ENCODE results near the gene HHATL. TPM values are rescaled to one million over a fixed set of nuclear protein-coding genes. Genes with fewer than 3 reads are reported as not detected.

HHATL gene
- total RNA-seq, 1 donor from 2014 or later: 23.0 TPM

DNA sequence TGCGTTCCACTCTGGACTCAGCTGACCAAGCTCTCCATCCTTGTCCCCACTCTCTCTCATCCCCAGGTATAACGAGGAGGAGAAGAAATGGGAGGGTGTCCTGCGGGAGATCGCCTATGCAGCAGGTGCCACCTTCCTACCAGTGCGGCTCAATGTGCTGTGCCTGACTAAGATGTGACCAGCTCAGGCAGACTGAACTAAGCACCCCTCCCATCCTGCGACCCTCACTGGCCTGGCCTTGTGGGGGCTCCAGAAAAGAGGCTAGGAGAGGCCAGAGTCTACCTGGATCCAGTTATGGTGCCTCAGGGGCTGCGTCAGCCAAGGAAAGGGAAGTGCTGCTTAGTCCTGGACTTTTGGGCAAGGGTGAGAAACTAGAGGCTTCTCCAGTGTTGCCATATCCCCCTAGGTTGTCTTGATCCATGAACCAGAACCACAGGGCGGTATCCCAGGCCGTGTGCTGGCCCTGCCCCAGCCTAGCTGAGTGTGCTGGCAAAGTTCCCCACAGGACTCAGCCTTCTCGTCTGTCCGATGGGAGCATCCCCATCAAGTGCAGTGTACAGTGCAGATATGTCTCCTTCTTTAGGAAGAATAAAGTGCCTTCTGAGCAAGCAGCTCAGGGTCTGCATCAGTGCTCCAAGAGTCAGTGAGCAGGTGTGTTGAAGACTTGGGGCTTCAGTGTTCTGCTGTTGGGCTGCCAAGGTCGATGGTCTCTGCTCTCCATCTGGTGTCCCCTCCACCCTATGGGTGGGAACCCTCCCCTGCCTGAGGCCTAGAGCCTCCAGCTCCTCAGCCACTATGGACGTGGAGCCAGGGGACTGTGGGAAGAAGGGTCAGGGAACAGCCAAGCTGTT is 10.6 kb downstream of the HHATL start:
- H3K9ac ChIP-seq (ENCODE audit: low read depth in 1 of 3, low read length in 3 of 3): no peak overlapping the region
- no peak overlapping the region for H3K4me3 ChIP-seq (ENCODE audit: low read length in 3 of 3)
- H3K27me3 ChIP-seq (ENCODE audit: control insufficient read depth in 3 of 3, insufficient read depth in 3 of 3, low read length in 3 of 3): no peaks in the 10 kb centered on the region
- no peaks in the 10 kb centered on the region for H3K9me3 ChIP-seq (ENCODE audit: control insufficient read depth in 3 of 3, low read length in 3 of 3)
- peaks cover 24 to 77% (median 48%) of the 10 kb centered on the region in 3 donors for H3K4me1 ChIP-seq (ENCODE audit: control insufficient read depth in 3 of 3, insufficient read depth in 3 of 3, low read length in 3 of 3)
- H3K36me3 ChIP-seq (ENCODE audit: control insufficient read depth in 3 of 3, insufficient read depth in 3 of 3, low read length in 3 of 3): peaks cover 34 to 63% (median 59%) of the 10 kb centered on the region in 3 donors
- H3K27ac ChIP-seq (ENCODE audit: low read depth, low read length): peak overlapping the region; percentile 42

DNA sequence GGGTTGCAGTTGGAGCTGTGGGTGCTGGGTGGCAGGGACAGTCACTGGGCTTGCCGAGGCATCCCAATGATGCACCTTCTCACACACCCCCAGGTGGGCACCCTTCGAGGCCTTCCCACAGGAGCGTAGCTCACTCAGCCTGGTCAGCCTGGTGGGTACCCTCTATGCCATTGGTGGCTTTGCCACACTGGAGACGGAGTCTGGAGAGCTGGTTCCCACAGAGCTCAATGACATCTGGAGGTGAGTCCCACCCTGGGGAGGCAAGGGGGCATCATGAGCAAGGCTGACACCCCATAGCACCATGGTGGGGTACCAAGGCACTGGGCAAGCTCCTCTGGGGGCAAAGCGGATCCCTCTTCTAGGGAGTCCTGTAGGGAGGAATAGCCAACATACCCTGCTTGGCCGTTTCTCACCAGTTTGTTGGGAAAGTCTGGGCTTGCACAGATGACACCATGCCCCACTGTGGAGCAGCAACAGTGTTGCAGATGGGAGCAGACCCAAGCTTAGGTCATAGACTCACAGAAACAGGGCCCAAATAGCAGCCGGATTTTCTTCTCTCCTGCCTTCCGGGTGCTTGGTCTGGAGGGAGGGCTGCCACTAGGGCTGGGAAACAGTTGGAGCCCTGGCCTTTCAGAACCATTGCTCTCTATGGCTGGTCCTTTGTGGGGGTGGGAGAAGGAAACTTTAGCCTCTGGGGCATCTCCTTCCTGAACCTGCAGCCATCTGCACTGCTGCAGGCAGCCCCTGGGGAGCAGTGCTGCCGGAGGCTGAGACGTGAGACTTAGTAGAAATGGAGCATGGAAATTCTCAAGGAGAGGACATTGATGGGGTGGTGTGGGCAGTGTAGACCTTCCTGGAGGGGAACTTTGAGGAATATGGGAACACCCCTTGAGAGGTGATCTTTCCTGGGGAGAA is 11.6 kb downstream of the HHATL start:
- Histone ChIP-seq H3K9ac (ENCODE audit: low read depth in 1 of 3, low read length in 3 of 3) (peak overlapping the region in 1 of 3 donors; percentile 96), H3K36me3 (ENCODE audit: control insufficient read depth in 3 of 3, insufficient read depth in 3 of 3, low read length in 3 of 3) (peaks cover 25 to 68% (median 57%) of the 10 kb centered on the region in 3 donors), H3K4me3 (ENCODE audit: low read length in 3 of 3) (peak overlapping the region in 1 of 3 donors; percentile 45), H3K9me3 (ENCODE audit: control insufficient read depth in 3 of 3, low read length in 3 of 3) (no peaks in the 10 kb centered on the region), H3K4me1 (ENCODE audit: control insufficient read depth in 3 of 3, insufficient read depth in 3 of 3, low read length in 3 of 3) (peaks cover 26 to 77% (median 45%) of the 10 kb centered on the region in 3 donors), H3K27me3 (ENCODE audit: control insufficient read depth in 3 of 3, insufficient read depth in 3 of 3, low read length in 3 of 3) (peaks cover 0 to 2% (median 0%) of the 10 kb centered on the region in 3 donors), H3K27ac (ENCODE audit: low read depth, low read length) (peak overlapping the region; percentile 21)

DNA sequence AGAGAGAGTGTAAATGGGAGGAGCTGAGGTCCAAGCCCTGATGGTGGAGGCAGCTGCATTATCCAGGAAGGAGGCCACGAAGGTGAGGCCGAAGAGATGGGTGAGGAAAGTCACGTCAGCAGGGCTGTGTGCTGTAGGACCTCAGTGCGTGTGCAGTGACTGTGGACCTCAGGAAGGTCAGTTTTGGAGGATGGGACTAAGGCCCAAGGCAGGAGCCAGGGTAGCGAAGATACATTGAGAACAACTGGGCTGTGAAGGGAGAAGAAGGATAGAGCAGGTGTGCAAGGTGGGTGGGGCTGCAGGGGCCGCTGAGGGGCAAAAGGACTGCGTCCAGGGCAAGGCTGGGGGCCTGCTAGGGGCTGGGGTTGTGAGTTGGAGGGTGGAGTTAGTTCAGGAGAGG is 12.4 kb downstream of the HHATL start:
- H3K4me3 ChIP-seq (ENCODE audit: low read length in 3 of 3): peak overlapping the region in 2 of 3 donors; percentile 37 to 54
- H3K27me3 ChIP-seq (ENCODE audit: control insufficient read depth in 3 of 3, insufficient read depth in 3 of 3, low read length in 3 of 3): peaks cover 0 to 6% (median 0%) of the 10 kb centered on the region in 3 donors
- H3K9ac ChIP-seq (ENCODE audit: low read depth in 1 of 3, low read length in 3 of 3): peak overlapping the region in 2 of 3 donors; percentile 27 to 96
- peaks cover 20 to 67% (median 52%) of the 10 kb centered on the region in 3 donors for H3K36me3 ChIP-seq (ENCODE audit: control insufficient read depth in 3 of 3, insufficient read depth in 3 of 3, low read length in 3 of 3)
- peak overlapping the region; percentile 95 for H3K27ac ChIP-seq (ENCODE audit: low read depth, low read length)
- no peaks in the 10 kb centered on the region for H3K9me3 ChIP-seq (ENCODE audit: control insufficient read depth in 3 of 3, low read length in 3 of 3)
- peaks cover 34 to 76% (median 43%) of the 10 kb centered on the region in 3 donors for H3K4me1 ChIP-seq (ENCODE audit: control insufficient read depth in 3 of 3, insufficient read depth in 3 of 3, low read length in 3 of 3)

DNA sequence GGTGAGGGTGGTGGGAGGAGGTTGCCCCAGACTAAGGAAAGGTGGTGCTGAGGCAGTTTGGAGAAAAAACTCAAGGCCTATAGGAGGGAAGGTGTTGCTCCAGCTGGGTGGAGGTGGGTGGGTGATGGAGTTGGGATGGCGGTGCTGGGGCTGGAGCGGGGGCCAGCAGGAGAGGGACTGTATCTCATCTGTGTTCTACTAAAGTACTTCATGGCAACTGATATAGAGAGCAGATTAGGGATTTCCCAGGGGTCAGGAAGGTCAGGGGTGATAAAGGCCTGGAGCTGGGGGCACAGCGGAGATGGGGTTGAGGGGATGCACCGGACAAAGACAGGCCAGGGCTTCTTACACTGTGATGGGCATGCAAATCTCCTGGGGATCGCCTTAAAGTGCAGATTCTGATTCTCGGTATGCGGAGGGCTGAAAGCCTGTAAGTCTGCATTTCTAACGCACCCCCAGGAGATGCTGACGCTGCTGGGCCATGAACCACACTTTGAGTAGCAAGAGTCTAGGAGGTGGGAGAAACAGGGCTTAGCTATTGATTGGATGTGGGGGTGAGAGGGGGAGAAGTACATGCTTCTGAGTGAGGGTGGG is 13.1 kb downstream of the HHATL start:
- H3K27ac ChIP-seq (ENCODE audit: low read depth, low read length): peak overlapping the region; percentile 95
- H3K36me3 ChIP-seq (ENCODE audit: control insufficient read depth in 3 of 3, insufficient read depth in 3 of 3, low read length in 3 of 3): peaks cover 18 to 67% (median 52%) of the 10 kb centered on the region in 3 donors
- H3K9ac ChIP-seq (ENCODE audit: low read depth in 1 of 3, low read length in 3 of 3): peak overlapping the region; percentile 44 to 96 (median 87)
- peaks cover 0 to 6% (median 0%) of the 10 kb centered on the region in 3 donors for H3K27me3 ChIP-seq (ENCODE audit: control insufficient read depth in 3 of 3, insufficient read depth in 3 of 3, low read length in 3 of 3)
- H3K4me1 ChIP-seq (ENCODE audit: control insufficient read depth in 3 of 3, insufficient read depth in 3 of 3, low read length in 3 of 3): peaks cover 41 to 80% (median 49%) of the 10 kb centered on the region in 3 donors
- no peaks in the 10 kb centered on the region for H3K9me3 ChIP-seq (ENCODE audit: control insufficient read depth in 3 of 3, low read length in 3 of 3)
- H3K4me3 ChIP-seq (ENCODE audit: low read length in 3 of 3): peak overlapping the region in 2 of 3 donors; percentile 77 to 97

DNA sequence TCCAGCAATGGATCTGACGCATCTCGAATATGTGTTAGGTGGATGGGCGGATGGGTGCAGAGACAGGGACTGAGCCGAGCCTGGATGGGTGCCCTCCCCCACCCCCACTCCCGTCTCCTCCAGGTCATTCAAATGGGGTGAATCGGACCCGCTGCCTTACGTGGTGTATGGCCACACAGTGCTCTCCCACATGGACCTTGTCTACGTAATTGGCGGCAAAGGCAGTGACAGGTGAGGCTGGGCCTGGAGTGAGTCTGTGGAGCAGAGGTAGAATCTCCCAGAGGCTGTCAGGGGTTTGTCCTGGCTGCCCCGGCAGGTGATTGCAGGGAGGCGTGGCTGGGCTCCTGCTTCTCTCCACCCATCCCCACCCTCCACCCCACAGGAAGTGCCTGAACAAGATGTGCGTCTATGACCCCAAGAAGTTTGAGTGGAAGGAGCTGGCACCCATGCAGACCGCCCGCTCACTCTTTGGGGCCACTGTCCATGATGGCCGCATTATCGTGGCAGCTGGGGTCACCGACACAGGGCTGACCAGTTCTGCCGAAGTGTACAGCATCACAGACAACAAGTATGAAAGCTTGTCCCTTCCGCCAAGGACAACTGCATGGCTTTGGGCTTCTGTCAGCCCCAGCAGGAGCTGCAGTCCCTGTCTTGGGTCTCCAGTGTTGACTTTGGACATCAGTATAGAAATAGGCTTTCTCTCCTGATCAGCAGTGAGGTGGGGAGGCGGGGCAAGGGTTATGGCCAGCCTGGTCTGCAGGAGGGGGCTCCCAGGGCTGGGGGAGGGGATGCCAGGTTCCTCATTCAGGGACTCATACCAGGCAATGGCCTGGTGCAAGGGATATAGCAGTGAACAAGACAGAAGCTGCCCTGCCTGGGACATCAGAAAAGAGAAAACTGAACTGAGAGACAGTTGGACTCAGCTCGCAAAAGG is 13.8 kb downstream of the HHATL start:
- Histone ChIP-seq H3K9ac (ENCODE audit: low read depth in 1 of 3, low read length in 3 of 3) (peak overlapping the region; percentile 44 to 96 (median 87)), H3K27ac (ENCODE audit: low read depth, low read length) (peak overlapping the region; percentile 95)

DNA sequence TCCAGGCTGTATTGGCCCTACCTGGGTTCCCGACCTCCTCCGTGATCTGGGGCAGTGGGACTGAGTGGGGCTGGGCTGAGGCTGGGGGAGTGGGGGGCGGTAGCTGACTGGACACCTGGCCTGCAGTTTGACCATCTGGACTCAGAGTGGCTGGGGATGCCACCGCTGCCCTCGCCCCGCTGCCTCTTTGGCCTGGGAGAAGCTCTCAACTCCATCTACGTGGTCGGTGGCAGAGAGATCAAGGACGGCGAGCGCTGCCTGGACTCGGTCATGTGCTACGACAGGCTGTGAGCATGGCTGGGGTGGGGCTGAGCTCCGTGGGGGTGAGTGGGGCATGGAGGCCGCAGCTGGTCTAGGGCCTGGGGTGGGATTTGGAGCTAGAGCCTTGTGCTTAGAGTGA is 14.6 kb downstream of the HHATL start:
- peaks cover 50 to 86% (median 55%) of the 10 kb centered on the region in 3 donors for H3K4me1 ChIP-seq (ENCODE audit: control insufficient read depth in 3 of 3, insufficient read depth in 3 of 3, low read length in 3 of 3)
- no peaks in the 10 kb centered on the region for H3K9me3 ChIP-seq (ENCODE audit: control insufficient read depth in 3 of 3, low read length in 3 of 3)
- H3K4me3 ChIP-seq (ENCODE audit: low read length in 3 of 3): peak overlapping the region; percentile 71 to 97 (median 77)
- peaks cover 16 to 64% (median 38%) of the 10 kb centered on the region in 3 donors for H3K36me3 ChIP-seq (ENCODE audit: control insufficient read depth in 3 of 3, insufficient read depth in 3 of 3, low read length in 3 of 3)
- H3K9ac ChIP-seq (ENCODE audit: low read depth in 1 of 3, low read length in 3 of 3): peak overlapping the region; percentile 78 to 96 (median 87)
- H3K27ac ChIP-seq (ENCODE audit: low read depth, low read length): peak overlapping the region; percentile 95
- H3K27me3 ChIP-seq (ENCODE audit: control insufficient read depth in 3 of 3, insufficient read depth in 3 of 3, low read length in 3 of 3): peaks cover 0 to 6% (median 0%) of the 10 kb centered on the region in 3 donors

More for the DNA sequence above, 13.8 kb downstream of the HHATL start:
- Histone ChIP-seq H3K36me3 (ENCODE audit: control insufficient read depth in 3 of 3, insufficient read depth in 3 of 3, low read length in 3 of 3) (peaks cover 18 to 67% (median 45%) of the 10 kb centered on the region in 3 donors), H3K27me3 (ENCODE audit: control insufficient read depth in 3 of 3, insufficient read depth in 3 of 3, low read length in 3 of 3) (peaks cover 0 to 6% (median 0%) of the 10 kb centered on the region in 3 donors), H3K4me1 (ENCODE audit: control insufficient read depth in 3 of 3, insufficient read depth in 3 of 3, low read length in 3 of 3) (peaks cover 44 to 83% (median 53%) of the 10 kb centered on the region in 3 donors), H3K9me3 (ENCODE audit: control insufficient read depth in 3 of 3, low read length in 3 of 3) (no peaks in the 10 kb centered on the region), H3K4me3 (ENCODE audit: low read length in 3 of 3) (peak overlapping the region; percentile 23 to 97 (median 77))

DNA sequence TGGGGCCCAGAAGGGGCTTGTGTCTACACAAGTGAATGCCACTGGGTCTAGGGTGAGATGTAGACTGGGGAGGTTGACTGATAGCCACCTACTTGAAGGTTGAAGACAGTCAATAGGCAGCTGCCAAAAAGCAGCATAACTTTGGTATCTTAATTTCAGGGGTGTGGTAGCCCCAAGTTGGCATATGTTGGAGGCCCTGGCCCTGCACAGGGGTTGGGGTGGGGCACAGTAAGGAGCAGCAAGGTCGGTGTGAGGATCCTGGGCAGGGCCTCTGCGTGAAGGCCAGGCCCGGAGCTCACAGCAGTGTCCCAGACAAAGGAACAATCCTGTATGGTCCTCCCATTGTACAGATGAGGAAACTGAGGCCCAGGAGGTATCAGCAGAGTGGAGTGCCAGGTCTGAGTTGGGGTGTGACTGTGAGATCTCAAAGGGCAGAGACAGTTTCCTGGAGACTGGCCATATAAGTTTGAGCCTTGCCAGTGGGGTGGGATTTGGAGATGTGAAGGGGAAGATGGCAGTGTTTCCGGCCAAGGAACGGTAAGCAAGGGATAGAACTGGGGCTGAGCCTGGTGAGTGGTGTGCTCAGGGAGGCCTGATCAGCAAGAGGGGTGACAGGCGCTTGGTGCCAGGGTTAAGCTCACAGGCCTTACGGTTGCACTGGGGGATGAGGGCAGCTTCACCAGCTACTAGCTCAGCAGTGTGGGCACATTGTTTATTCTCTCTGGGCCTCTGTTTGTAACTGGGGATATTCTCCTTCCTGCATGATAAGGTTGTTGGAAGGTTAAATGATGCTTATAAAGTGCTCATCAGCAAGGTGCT is 15.6 kb downstream of the HHATL start:
- Histone ChIP-seq H3K9me3 (ENCODE audit: control insufficient read depth in 3 of 3, low read length in 3 of 3) (no peaks in the 10 kb centered on the region), H3K4me1 (ENCODE audit: control insufficient read depth in 3 of 3, insufficient read depth in 3 of 3, low read length in 3 of 3) (peaks cover 50 to 82% (median 59%) of the 10 kb centered on the region in 3 donors), H3K27me3 (ENCODE audit: control insufficient read depth in 3 of 3, insufficient read depth in 3 of 3, low read length in 3 of 3) (peaks cover 0 to 6% (median 0%) of the 10 kb centered on the region in 3 donors), H3K36me3 (ENCODE audit: control insufficient read depth in 3 of 3, insufficient read depth in 3 of 3, low read length in 3 of 3) (peaks cover 7 to 54% (median 28%) of the 10 kb centered on the region in 3 donors), H3K9ac (ENCODE audit: low read depth in 1 of 3, low read length in 3 of 3) (peak overlapping the region; percentile 78 to 96 (median 87)), H3K4me3 (ENCODE audit: low read length in 3 of 3) (peak overlapping the region; percentile 71 to 97 (median 77)), H3K27ac (ENCODE audit: low read depth, low read length) (peak overlapping the region; percentile 95)

Data from skeletal muscle tissue (tissue), 4 donors.